Memory B cell (primary cell): ENCODE results near the gene WHRN.
A peak's percentile ranks its signal among the peaks of the same experiment; 100 is the strongest.

Experiments
- ATAC-seq: fragments of 150-1000 bp; cut with Tn5 transposase; 2 replicates; pipeline ENCODE4 v1.10.0; 2021; ENCODE audit warnings: low read depth, mild to moderate bottlenecking, moderate library complexity
- DNase-seq, 2 donors: peaks; one replicate each; pipeline ENCODE4 v3.0.0; 2022; ENCODE audit warnings: low spot score in 2 of 2
- H3K27ac Mint-ChIP-seq: one replicate; pipeline ENCODE4 v1.8.0; 2022; ENCODE audit warnings: mild to moderate bottlenecking, moderate library complexity, mixed read lengths
- H3K27me3 Mint-ChIP-seq: one replicate; pipeline ENCODE4 v1.8.0; 2022; ENCODE audit warnings: mixed read lengths
- H3K36me3 Mint-ChIP-seq: one replicate; pipeline ENCODE4 v1.8.0; 2022; ENCODE audit warnings: mild to moderate bottlenecking, mixed read lengths
- H3K4me1 Mint-ChIP-seq: one replicate; pipeline ENCODE4 v1.8.0; 2022; ENCODE audit warnings: mixed read lengths
- H3K4me3 Mint-ChIP-seq: one replicate; pipeline ENCODE4 v1.8.0; 2022; ENCODE audit warnings: mild to moderate bottlenecking, moderate library complexity, mixed read lengths
- H3K9me3 Mint-ChIP-seq: one replicate; pipeline ENCODE4 v1.8.0; 2022; ENCODE audit warnings: mixed read lengths

WHRN gene

GRCh38 chr9:114465417-114465816 lies 39.9 kb downstream of the WHRN start:
- DNase-seq: no peak
- H3K27me3 Mint-ChIP-seq: peaks cover 2% of the 10 kb centered on the region
- no peak overlapping the region for H3K27ac Mint-ChIP-seq
- H3K4me1 Mint-ChIP-seq: peaks cover 9% of the 10 kb centered on the region
- peaks cover 4% of the 10 kb centered on the region for H3K9me3 Mint-ChIP-seq
- no peak for ATAC-seq
- peaks cover 9% of the 10 kb centered on the region for H3K36me3 Mint-ChIP-seq
- no peak overlapping the region for H3K4me3 Mint-ChIP-seq

GRCh38 chr9:114464281-114465051 lies 40.8 kb downstream of the WHRN start:
- ATAC-seq: no peak
- no peak for DNase-seq
- no peaks in the 10 kb centered on the region for H3K27me3 Mint-ChIP-seq
- peaks cover 2% of the 10 kb centered on the region for H3K9me3 Mint-ChIP-seq
- no peak overlapping the region for H3K4me3 Mint-ChIP-seq
- no peak overlapping the region for H3K27ac Mint-ChIP-seq
- peaks cover 9% of the 10 kb centered on the region for H3K4me1 Mint-ChIP-seq
- peaks cover 7% of the 10 kb centered on the region for H3K36me3 Mint-ChIP-seq

GRCh38 chr9:114462791-114463190 lies 42.5 kb downstream of the WHRN start:
- no peak overlapping the region for H3K27ac Mint-ChIP-seq

GRCh38 chr9:114461468-114461867 lies 43.8 kb downstream of the WHRN start:
- peaks cover 7% of the 10 kb centered on the region for H3K36me3 Mint-ChIP-seq
- no peaks in the 10 kb centered on the region for H3K27me3 Mint-ChIP-seq
- no peak for DNase-seq
- H3K4me3 Mint-ChIP-seq: no peak overlapping the region
- H3K27ac Mint-ChIP-seq: no peak overlapping the region
- peaks cover 4% of the 10 kb centered on the region for H3K4me1 Mint-ChIP-seq
- H3K9me3 Mint-ChIP-seq: peaks cover 2% of the 10 kb centered on the region
- peak; percentile 48 for ATAC-seq

More at GRCh38 chr9:114462791-114463190, 42.5 kb downstream of the WHRN start:
- ATAC-seq (no peak), DNase-seq (no peak)
- Mint-ChIP-seq H3K4me3 (no peak overlapping the region), H3K27me3 (no peaks in the 10 kb centered on the region), H3K9me3 (peaks cover 2% of the 10 kb centered on the region), H3K4me1 (peaks cover 4% of the 10 kb centered on the region), H3K36me3 (peaks cover 7% of the 10 kb centered on the region)

- H3K9me3 Mint-ChIP-seq: peaks cover 2% of the 10 kb centered on the region
- no peaks in the 10 kb centered on the region for H3K27me3 Mint-ChIP-seq
- ATAC-seq: no peak
- no peak overlapping the region for H3K27ac Mint-ChIP-seq
- no peak overlapping the region for H3K4me3 Mint-ChIP-seq
- H3K36me3 Mint-ChIP-seq: peaks cover 7% of the 10 kb centered on the region
- H3K4me1 Mint-ChIP-seq: peaks cover 9% of the 10 kb centered on the region
- no peak for DNase-seq
Measured at GRCh38 chr9:114460513-114461199, 44.6 kb downstream of the WHRN start.

- Mint-ChIP-seq H3K4me3 (no peak overlapping the region), H3K4me1 (peaks cover 9% of the 10 kb centered on the region), H3K27me3 (no peaks in the 10 kb centered on the region), H3K27ac (no peak overlapping the region), H3K36me3 (no peaks in the 10 kb centered on the region), H3K9me3 (no peaks in the 10 kb centered on the region)
- no peak for DNase-seq
- ATAC-seq: no peak
Measured at GRCh38 chr9:114459464-114459863, 45.8 kb downstream of the WHRN start.

- ATAC-seq: no peak
- Mint-ChIP-seq H3K27ac (no peak overlapping the region), H3K9me3 (peaks cover 6% of the 10 kb centered on the region), H3K36me3 (peaks cover 1% of the 10 kb centered on the region), H3K4me1 (peaks cover 20% of the 10 kb centered on the region), H3K4me3 (no peak overlapping the region), H3K27me3 (no peaks in the 10 kb centered on the region)
- DNase-seq: no peak
Measured at GRCh38 chr9:114456929-114457328, 48.3 kb downstream of the WHRN start.

- peaks cover 6% of the 10 kb centered on the region for H3K9me3 Mint-ChIP-seq
- H3K4me1 Mint-ChIP-seq: peaks cover 28% of the 10 kb centered on the region
- ATAC-seq (no peak), DNase-seq (no peak)
- no peaks in the 10 kb centered on the region for H3K27me3 Mint-ChIP-seq
- no peak overlapping the region for H3K27ac Mint-ChIP-seq
- H3K36me3 Mint-ChIP-seq: peaks cover 1% of the 10 kb centered on the region
- no peak overlapping the region for H3K4me3 Mint-ChIP-seq
Measured at GRCh38 chr9:114454652-114455051, 50.6 kb downstream of the WHRN start.

GRCh38 chr9:114452219-114453165 lies 52.8 kb downstream of the WHRN start:
- no peaks in the 10 kb centered on the region for H3K27me3 Mint-ChIP-seq
- H3K4me1 Mint-ChIP-seq: peaks cover 39% of the 10 kb centered on the region
- ATAC-seq (peak; percentile 64), DNase-seq (peak; percentile 49 to 66)
- H3K27ac Mint-ChIP-seq: peak overlapping the region; percentile 89
- H3K36me3 Mint-ChIP-seq: peaks cover 1% of the 10 kb centered on the region
- peak overlapping the region; percentile 46 for H3K4me3 Mint-ChIP-seq
- peaks cover 6% of the 10 kb centered on the region for H3K9me3 Mint-ChIP-seq

GRCh38 chr9:114451707-114452031 lies 53.6 kb downstream of the WHRN start:
- peak overlapping the region; percentile 89 for H3K27ac Mint-ChIP-seq

GRCh38 chr9:114450833-114451706 lies 54.2 kb downstream of the WHRN start:
- Mint-ChIP-seq H3K36me3 (peaks cover 1% of the 10 kb centered on the region), H3K9me3 (peaks cover 6% of the 10 kb centered on the region), H3K27ac (peak overlapping the region; percentile 89), H3K4me1 (peaks cover 44% of the 10 kb centered on the region), H3K27me3 (no peaks in the 10 kb centered on the region), H3K4me3 (peak overlapping the region; percentile 54)
- ATAC-seq (peak; percentile 86), DNase-seq (peak; percentile 27 to 61)

More at GRCh38 chr9:114451707-114452031, 53.6 kb downstream of the WHRN start:
- H3K4me1 Mint-ChIP-seq: peaks cover 46% of the 10 kb centered on the region
- H3K27me3 Mint-ChIP-seq: no peaks in the 10 kb centered on the region
- peaks cover 1% of the 10 kb centered on the region for H3K36me3 Mint-ChIP-seq
- ATAC-seq (no peak), DNase-seq (no peak)
- peak overlapping the region; percentile 54 for H3K4me3 Mint-ChIP-seq
- H3K9me3 Mint-ChIP-seq: peaks cover 6% of the 10 kb centered on the region

- DNase-seq (no peak), ATAC-seq (no peak)
- Mint-ChIP-seq H3K27me3 (no peaks in the 10 kb centered on the region), H3K27ac (peak overlapping the region; percentile 89), H3K4me3 (no peak overlapping the region), H3K4me1 (peaks cover 43% of the 10 kb centered on the region), H3K36me3 (peaks cover 1% of the 10 kb centered on the region), H3K9me3 (peaks cover 6% of the 10 kb centered on the region)
Measured at GRCh38 chr9:114450181-114450580, 55.1 kb downstream of the WHRN start.

- Mint-ChIP-seq H3K27me3 (no peaks in the 10 kb centered on the region), H3K9me3 (peaks cover 6% of the 10 kb centered on the region), H3K36me3 (peaks cover 1% of the 10 kb centered on the region), H3K4me1 (peaks cover 43% of the 10 kb centered on the region), H3K4me3 (no peak overlapping the region), H3K27ac (peak overlapping the region; percentile 59)
- no peak for ATAC-seq
- DNase-seq: no peak
Measured at GRCh38 chr9:114449236-114449635, 56.0 kb downstream of the WHRN start.
